DND-41 (cell line): ENCODE data around the gene CYSLTR2.

Experiments
- CTCF ChIP-seq: IDR thresholded peaks from 2 replicates; pipeline ENCODE4 v1.5.1; 2012; ENCODE audit warnings: borderline replicate concordance, low read length, moderate library complexity, mild to moderate bottlenecking; ENCODE audit not compliant: poor library complexity, severe bottlenecking; ENCODE audit errors: extremely low read depth
- EZH2 ChIP-seq: IDR thresholded peaks from 3 replicates; pipeline ENCODE4 v1.6.1; 2012; ENCODE audit warnings: borderline replicate concordance, low read depth, mild to moderate bottlenecking, moderate library complexity, low read length, inconsistent platforms; ENCODE audit not compliant: severe bottlenecking

- TF ChIP-seq CTCF (no peak), EZH2 (no peak)
Measured at GRCh38 chr13:48749699-48750473, 96.2 kb downstream of the CYSLTR2 start.
